Large intestine (tissue), 3 donors: ENCODE measurements around the gene CD7. TPM values are rescaled to one million over a fixed set of nuclear protein-coding genes. Genes with fewer than 3 reads are reported as not detected.

ENCODE experiments used
- DNase-seq, 2 donors: peaks; one replicate each; pipeline versions ENCODE4 v3.0.0 to v3.0.0-alpha.2; 2013
- H3K27ac ChIP-seq: one replicate; pipeline ENCODE4 v1.5.1; 2013; ENCODE audit warnings: low read length
- H3K27me3 ChIP-seq: 2 replicates; pipeline ENCODE4 v1.6.1; 2013; ENCODE audit warnings: low read length; ENCODE audit not compliant: control insufficient read depth, insufficient read depth
- H3K36me3 ChIP-seq: 2 replicates; pipeline ENCODE4 v1.6.1; 2013; ENCODE audit warnings: low read length; ENCODE audit not compliant: control insufficient read depth, insufficient read depth
- H3K4me1 ChIP-seq: one replicate; pipeline ENCODE4 v1.6.1; 2013; ENCODE audit warnings: low read length; ENCODE audit not compliant: control insufficient read depth, insufficient read depth
- H3K4me3 ChIP-seq: one replicate; pipeline ENCODE4 v1.5.1; 2013; ENCODE audit warnings: low read length
- H3K9me3 ChIP-seq: one replicate; pipeline ENCODE4 v1.6.1; 2013; ENCODE audit warnings: mild to moderate bottlenecking, low read depth, low read length, moderate library complexity; ENCODE audit not compliant: control insufficient read depth
- WGBS: methylation state at CpG from one replicate; pipeline ENCODE4 v1.1.5; 2013; ENCODE audit warnings: low lambda C conversion rate; ENCODE audit not compliant: insufficient coverage; 5-methylcytosine and 5-hydroxymethylcytosine counted together
- polyA plus RNA-seq: library from polyadenylated mRNA; unstranded; fragments of 120-200 nt; gene quantifications from one replicate; pipeline ENCODE4 v1.2.1, GENCODE V29; 2013

The CD7 gene
- polyA plus RNA-seq, 1 donor, result 8.6 TPM

DNA sequence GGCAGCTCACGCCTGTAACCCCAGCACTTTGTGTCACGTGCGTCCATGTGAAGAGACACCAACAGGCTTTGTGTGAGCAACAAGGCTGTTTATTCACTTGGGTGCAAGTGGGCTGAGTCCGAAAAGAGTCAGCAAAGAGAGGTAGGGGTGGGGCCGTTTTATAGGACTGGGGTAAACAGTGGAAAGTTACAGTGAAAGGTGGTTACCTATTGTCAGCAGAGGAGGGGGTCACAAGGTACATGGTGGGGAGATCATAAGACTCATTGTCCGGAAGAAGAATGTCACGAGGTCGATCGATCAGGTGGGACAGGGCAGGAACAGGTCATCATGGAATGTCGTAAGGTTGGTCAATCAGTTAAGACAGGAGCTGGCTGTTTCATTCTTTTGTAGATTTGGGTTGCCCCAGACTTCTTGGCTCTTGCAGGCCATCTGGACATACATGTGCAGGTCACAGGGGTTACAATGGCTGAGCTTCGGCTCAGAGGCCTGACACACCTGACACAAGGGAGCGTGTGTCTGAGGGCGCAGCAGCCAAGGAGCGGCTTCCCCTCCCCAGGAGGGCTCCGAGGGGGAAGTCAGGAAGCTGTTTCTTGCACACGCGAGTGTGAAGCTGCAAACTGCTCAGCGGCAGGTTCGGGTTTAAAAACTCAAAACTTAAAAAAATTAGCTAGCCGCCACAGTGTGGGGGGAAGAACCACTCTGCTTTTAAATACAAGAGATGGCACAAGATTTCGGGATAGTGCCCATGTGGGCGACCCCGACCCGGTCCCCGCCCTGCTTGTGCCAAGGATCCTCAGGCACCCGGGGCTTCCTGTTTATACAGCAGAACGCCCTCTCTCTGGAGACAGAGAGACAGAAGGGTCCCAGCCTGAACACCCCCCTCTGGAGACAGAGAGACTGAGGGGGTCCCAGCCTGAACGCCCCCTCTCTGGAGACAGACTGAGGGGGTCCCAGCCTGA lies 29.2 kb upstream of the CD7 start:
- no peaks in the 10 kb centered on the region for H3K4me1 ChIP-seq
- WGBS, result 14% methylated on average over 1 of the region's 28 CpGs
- no peaks in the 10 kb centered on the region for H3K36me3 ChIP-seq
- peak in 1 of 2 donors; percentile 25 for DNase-seq
- H3K4me3 ChIP-seq, result no peak overlapping the region
- no peaks in the 10 kb centered on the region for H3K27me3 ChIP-seq
- H3K9me3 ChIP-seq, result peaks cover 11% of the 10 kb centered on the region
- no peak overlapping the region for H3K27ac ChIP-seq

DNA sequence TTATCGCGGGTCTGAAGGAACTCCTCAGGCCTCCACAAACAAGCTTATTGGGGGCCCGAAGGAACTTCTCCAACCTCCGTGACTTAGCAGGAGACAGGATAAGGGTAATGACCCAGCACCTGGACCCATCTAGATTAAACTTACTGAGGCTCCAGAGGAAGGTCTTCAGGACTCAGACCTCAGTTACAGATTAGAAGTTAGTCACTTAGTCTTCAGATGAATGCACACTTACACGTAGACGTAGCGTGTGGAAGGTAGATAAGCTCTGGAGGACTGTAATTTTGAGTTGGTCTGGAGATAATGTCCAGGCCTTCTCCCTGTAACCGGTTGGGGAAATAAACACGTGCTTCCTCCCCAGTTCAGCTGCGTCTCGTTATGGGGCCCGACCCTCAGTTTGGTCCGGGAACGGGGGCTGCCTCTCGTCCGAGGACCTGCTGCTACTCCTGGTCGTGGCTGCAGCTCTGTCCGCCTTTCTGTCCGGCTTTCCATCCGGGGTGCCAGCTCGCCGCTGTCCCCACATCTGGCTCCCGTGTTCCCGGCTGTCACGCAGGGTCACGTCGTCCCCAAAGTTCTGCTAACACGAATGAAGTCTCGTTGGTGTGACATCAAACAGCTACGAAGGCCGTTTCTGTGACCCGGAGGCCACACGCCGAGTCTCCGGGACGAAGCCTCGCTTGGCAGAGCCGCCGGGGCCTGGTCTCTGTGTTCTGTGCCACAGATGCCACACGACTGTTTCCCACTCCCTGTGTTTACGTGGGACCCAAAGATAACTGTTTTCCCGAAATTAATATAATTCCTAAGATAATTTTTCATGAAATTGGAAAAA lies 28.0 kb upstream of the CD7 start:
- Histone ChIP-seq H3K4me1 (no peaks in the 10 kb centered on the region), H3K4me3 (no peak overlapping the region), H3K27ac (no peak overlapping the region), H3K9me3 (peaks cover 11% of the 10 kb centered on the region), H3K27me3 (no peaks in the 10 kb centered on the region), H3K36me3 (no peaks in the 10 kb centered on the region)
- WGBS, result 80% methylated on average over 3 of the region's 42 CpGs
- no peak for DNase-seq

DNA sequence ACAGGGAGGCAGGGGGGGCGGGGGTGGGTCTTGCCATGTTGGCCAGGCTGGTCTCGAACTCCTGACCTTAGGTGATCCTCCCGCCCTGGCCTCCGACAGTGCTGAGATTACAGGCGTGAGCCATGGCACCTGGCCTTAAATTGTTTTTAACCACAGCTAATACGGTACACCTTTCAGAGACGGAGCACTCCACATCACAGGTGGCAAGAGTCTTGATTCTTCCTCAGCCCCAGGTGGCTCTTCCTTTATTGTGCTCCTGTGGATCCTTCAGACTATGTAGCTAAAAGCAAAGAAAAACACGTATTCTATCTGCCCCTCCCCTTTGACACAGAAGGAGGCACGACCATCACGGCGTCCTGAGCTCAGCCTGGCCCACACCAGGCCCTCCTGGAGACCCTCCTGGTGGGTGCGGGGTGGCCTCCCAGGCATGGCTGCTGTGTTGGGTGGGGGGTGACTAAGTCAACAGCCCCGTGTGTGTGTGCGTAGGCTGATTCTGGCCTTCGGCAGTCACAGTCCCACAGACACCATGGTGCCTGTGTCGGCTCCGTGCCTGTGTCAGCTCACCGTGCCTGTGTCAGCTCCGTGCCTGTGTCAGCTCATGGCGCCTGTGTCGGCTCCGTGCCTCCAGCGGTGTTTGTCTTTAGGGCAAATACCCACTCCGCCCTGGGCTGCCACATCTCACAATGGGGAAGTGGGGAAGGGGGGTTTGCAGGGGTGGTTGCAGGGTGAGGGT lies 26.9 kb upstream of the CD7 start:
- WGBS, result no CpG with 5 or more reads among the region's 24 CpGs
- no peak for DNase-seq
- Histone ChIP-seq H3K4me1 (peaks cover 3% of the 10 kb centered on the region), H3K27me3 (no peaks in the 10 kb centered on the region), H3K27ac (no peak overlapping the region), H3K4me3 (no peak overlapping the region), H3K36me3 (no peaks in the 10 kb centered on the region), H3K9me3 (peaks cover 11% of the 10 kb centered on the region)

- H3K9me3 ChIP-seq, result peaks cover 11% of the 10 kb centered on the region
- no peak overlapping the region for H3K4me3 ChIP-seq
- DNase-seq, result no peak
- H3K36me3 ChIP-seq, result no peaks in the 10 kb centered on the region
- H3K4me1 ChIP-seq, result peaks cover 9% of the 10 kb centered on the region
- WGBS, result no CpG with 5 or more reads among the region's 5 CpGs
- no peak overlapping the region for H3K27ac ChIP-seq
- H3K27me3 ChIP-seq, result no peaks in the 10 kb centered on the region
These were observed 26.2 kb upstream of the CD7 start for GRCh38 chr17:82343560-82343959.

DNA sequence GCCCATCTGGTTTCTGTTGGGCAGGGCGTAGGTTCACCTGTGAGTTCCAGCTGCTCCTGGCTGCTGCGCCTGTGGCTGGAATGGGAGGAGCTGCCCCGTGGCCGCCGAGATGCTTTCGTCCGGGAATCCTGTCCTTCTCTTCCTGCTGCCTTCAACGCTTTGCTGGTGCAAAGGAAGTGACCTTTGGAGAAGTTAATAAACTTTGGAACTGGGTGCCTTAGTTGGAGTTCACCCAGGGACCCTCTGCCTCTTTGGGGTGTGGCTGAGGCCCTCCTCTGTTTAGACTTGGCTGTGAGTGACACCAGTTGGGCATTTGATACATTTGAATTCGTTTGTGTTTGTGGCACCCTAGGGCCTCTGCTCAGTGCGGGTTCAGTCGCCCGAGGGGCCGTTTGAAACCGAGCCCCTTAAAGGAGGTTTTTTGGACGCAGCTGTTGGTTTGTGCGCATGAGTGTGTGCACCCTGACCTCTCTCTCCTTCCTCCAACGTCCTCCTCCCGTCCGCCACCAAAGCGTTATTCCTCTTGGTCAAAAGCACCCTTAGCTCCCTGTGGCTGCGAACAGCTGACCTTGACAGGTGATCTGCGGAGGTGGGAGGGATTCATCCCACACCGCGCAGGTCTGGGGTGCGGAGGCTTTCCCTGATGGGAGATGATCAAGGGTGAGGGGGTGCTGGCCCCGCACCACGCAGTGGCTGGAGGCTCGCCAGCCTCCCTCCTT lies 25.1 kb upstream of the CD7 start:
- H3K9me3 ChIP-seq, result peaks cover 11% of the 10 kb centered on the region
- no peak overlapping the region for H3K4me3 ChIP-seq
- no peak overlapping the region for H3K27ac ChIP-seq
- WGBS, result 100% methylated on average over 1 of the region's 28 CpGs
- H3K36me3 ChIP-seq, result no peaks in the 10 kb centered on the region
- peaks cover 14% of the 10 kb centered on the region for H3K4me1 ChIP-seq
- DNase-seq, result no peak
- H3K27me3 ChIP-seq, result no peaks in the 10 kb centered on the region

- peaks cover 9% of the 10 kb centered on the region for H3K9me3 ChIP-seq
- H3K4me1 ChIP-seq, result peaks cover 18% of the 10 kb centered on the region
- peak overlapping the region; percentile 61 for H3K27ac ChIP-seq
- no peak for DNase-seq
- no peaks in the 10 kb centered on the region for H3K36me3 ChIP-seq
- peaks cover 5% of the 10 kb centered on the region for H3K27me3 ChIP-seq
- no CpG with 5 or more reads among the region's 10 CpGs for WGBS
- peak overlapping the region; percentile 29 for H3K4me3 ChIP-seq
These were observed 22.5 kb upstream of the CD7 start for GRCh38 chr17:82339634-82340580.

DNA sequence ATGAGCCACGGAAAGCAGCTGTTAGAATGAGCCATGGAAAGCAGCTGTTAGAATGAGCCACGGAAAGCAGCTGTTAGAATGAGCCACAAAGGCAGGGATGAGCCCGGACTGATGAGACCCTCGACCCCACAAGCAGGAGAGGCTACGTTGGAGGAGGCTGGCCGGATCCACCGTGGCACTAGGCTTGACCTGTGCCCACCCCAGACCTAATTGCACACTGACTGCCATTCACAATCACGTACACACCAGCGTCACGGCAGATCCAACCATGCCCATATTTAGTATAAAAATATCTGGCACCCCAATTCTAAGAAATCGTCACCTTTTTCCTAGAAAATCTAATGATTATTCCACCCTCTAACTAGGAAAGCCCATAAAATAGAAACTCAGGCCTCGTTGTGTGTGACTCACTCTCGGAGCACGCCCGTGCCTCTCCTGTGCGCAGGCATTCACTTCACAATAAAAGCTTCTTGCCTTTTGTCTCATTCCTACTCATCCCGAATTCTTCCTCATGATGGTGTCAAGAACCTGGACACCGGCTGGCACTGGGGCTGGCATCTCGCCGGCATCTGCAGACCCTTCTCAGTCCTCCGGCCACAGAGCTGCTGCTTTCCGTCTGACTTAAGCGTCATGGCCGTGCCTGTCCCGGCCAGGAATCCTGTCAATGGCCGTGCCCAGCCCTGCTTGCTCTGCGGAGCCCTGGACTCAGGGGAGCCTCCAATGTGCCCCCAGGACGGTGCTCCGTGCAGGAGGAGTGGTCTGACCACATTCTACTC lies 21.6 kb upstream of the CD7 start:
- Histone ChIP-seq H3K27me3 (peaks cover 13% of the 10 kb centered on the region), H3K4me3 (peak overlapping the region; percentile 29)
- peak; percentile 82 to 90 for DNase-seq

DNA sequence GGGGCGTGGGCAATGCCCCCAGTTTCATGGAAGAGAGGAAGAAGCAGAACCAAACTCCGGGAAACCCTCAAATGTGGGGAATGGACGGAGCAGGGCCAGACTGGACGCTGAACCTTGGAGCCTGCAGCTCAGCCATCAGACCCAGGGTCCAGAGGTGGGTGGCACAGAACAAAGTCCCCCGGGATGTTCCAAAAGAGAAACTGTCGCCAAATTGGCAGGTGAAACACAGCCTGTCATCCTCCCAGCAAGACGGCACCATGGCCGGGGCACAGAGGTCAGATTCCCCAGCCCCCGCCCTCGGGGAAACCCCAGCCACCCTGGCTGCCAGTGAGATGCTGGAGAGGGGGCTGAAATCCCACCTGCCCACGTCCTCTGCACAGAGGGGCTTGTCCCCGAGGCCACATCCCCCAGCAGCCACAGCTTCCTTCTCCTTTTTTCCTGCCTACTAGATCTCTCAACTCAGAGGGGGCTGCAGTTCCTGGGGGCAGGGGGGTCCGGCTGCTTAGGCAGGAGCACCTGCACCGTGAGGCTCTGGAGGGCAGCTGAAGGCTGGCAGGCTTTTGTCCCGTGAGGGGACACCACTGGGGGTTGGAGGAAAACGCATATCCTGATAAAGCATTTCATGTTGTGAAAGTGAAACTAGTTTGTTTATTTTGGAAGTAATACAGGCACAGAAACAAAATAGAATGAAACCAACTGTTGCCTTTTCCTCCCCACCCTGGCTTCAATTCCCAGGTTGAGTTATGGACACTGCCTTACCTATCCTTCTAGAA lies 17.4 kb upstream of the CD7 start:
- Histone ChIP-seq H3K4me1 (peaks cover 57% of the 10 kb centered on the region), H3K27ac (no peak overlapping the region), H3K36me3 (no peaks in the 10 kb centered on the region), H3K27me3 (peaks cover 32% of the 10 kb centered on the region), H3K4me3 (no peak overlapping the region), H3K9me3 (peaks cover 18% of the 10 kb centered on the region)
- no CpG with 5 or more reads among the region's 16 CpGs for WGBS
- DNase-seq, result peak in 1 of 2 donors; percentile 66

More for the DNA sequence above, 21.6 kb upstream of the CD7 start:
- peaks cover 27% of the 10 kb centered on the region for H3K4me1 ChIP-seq
- 40% methylated on average over 1 of the region's 29 CpGs for WGBS
- peaks cover 12% of the 10 kb centered on the region for H3K9me3 ChIP-seq
- H3K27ac ChIP-seq, result peak overlapping the region; percentile 61
- no peaks in the 10 kb centered on the region for H3K36me3 ChIP-seq
